Tibial artery (tissue), 4 donors: ENCODE results near the gene SCN11A.
"Not testable (repeated sequence)": the region's sequence is repeated elsewhere in the genome, so short reads cannot be mapped to it uniquely, and the experiment has no call there.

Experiments used
- DNase-seq, 2 donors: peaks; one replicate each; pipeline ENCODE4 v3.0.0-alpha.2; 2019
- H3K27ac ChIP-seq, 2 donors: fragments of 200-600 bp; sonication (generic) in 1 of 2; 1 replicate in 1 of 2; 2 replicates in 1 of 2; pipeline ENCODE4 v1.5.1; 2018 to 2019; ENCODE audit warnings: mild to moderate bottlenecking in 1 of 2
- H3K27me3 ChIP-seq, 2 donors: fragments of 200-600 bp; sonication (generic) in 1 of 2; one replicate each; pipeline versions ENCODE4 v1.5.1 to v1.6.0; 2016 to 2019
- H3K36me3 ChIP-seq, 3 donors: fragments of 200-600 bp; sonication (generic) in 2 of 3; one replicate each; pipeline ENCODE4 v1.5.1; 2016 to 2019; ENCODE audit warnings: mild to moderate bottlenecking in 2 of 3
- H3K4me1 ChIP-seq, 4 donors: fragments of 200-600 bp; sonication (generic) in 2 of 4; 1 replicate in 3 of 4; 2 replicates in 1 of 4; pipeline ENCODE4 v1.5.1; 2016 to 2019
- H3K4me3 ChIP-seq, 2 donors: fragments of 200-600 bp; sonication (generic) in 1 of 2; 1 replicate in 1 of 2; 2 replicates in 1 of 2; pipeline ENCODE4 v1.5.1; 2018 to 2019; ENCODE audit warnings: mild to moderate bottlenecking in 2 of 2
- H3K9me3 ChIP-seq, 3 donors: fragments of 200-600 bp; sonication (generic) in 1 of 3; one replicate each; pipeline ENCODE4 v1.5.1; 2016 to 2019
- CTCF ChIP-seq, 2 experiments: fragments of 200-600 bp in 1 of 2; fragments of 450-650 bp in 1 of 2; IDR thresholded peaks; one replicate each; pipeline ENCODE4 v1.5.1; 2017 to 2019; ENCODE audit warnings: antibody characterized with exemption in 2 of 2, mild to moderate bottlenecking in 1 of 2, moderate library complexity in 1 of 2
- intact Hi-C: fragments of 100-400 bp; cut with DNase I; formaldehyde crosslinking; loops from one replicate; pipeline ENCODE4 v1.15.0; 2023; ENCODE audit warnings: low total_unique reads

The SCN11A gene

GRCh38 chr3:39064646-39065045 lies 12.9 kb upstream of the SCN11A start:
- Histone ChIP-seq H3K9me3 (no peaks in the 10 kb centered on the region), H3K36me3 (peaks cover 25 to 39% (median 37%) of the 10 kb centered on the region in 3 donors), H3K27ac (no peak overlapping the region), H3K4me3 (no peak overlapping the region), H3K27me3 (no peaks in the 10 kb centered on the region), H3K4me1 (peaks cover 0 to 14% (median 1%) of the 10 kb centered on the region in 4 donors)
- DNase-seq = no peak
- intact Hi-C loops = no loop called here
- no peak for TF ChIP-seq CTCF (IDR thresholded peaks at IDR 0.05)

GRCh38 chr3:39063143-39063542 lies 11.4 kb upstream of the SCN11A start:
- Histone ChIP-seq H3K9me3 (no peaks in the 10 kb centered on the region), H3K4me1 (peaks cover 0 to 21% (median 1%) of the 10 kb centered on the region in 4 donors), H3K36me3 (peaks cover 18 to 26% (median 23%) of the 10 kb centered on the region in 3 donors), H3K4me3 (no peak overlapping the region), H3K27ac (no peak overlapping the region), H3K27me3 (no peaks in the 10 kb centered on the region)
- no peak for DNase-seq
- intact Hi-C loops = no loop called here
- no peak for TF ChIP-seq CTCF (IDR thresholded peaks at IDR 0.05)

- Histone ChIP-seq H3K4me1 (peaks cover 0 to 22% (median 1%) of the 10 kb centered on the region in 4 donors), H3K4me3 (no peak overlapping the region), H3K27me3 (no peaks in the 10 kb centered on the region), H3K9me3 (no peaks in the 10 kb centered on the region), H3K27ac (no peak overlapping the region), H3K36me3 (peaks cover 8 to 16% (median 13%) of the 10 kb centered on the region in 3 donors)
- no peak for DNase-seq
- intact Hi-C loops = no loop called here
- TF ChIP-seq CTCF (IDR thresholded peaks at IDR 0.05) = no peak
These were observed 10.4 kb upstream of the SCN11A start for GRCh38 chr3:39062180-39062579.

- intact Hi-C loops, H3K4me3 ChIP-seq: not testable (repeated sequence)
These were observed 9.5 kb upstream of the SCN11A start for GRCh38 chr3:39061228-39061627.

DNA sequence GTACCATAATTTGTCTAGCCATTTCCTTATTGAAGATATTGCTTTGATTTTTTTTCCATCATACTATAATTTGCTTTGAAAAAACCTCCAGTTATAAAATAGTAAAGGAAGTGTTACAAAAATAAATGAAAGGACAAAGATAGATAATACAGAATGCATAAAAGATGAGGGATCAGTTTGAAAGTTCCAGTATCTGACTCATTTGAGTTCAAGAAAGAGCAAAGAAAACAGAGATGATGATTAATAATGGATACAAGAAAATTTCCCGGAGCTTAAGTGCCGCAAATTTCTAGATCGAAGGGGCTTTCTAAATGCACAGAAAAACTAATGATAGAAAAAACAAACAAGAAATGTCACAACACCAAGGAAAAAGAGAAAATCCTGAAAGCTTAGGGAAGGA lies 4.4 kb upstream of the SCN11A start:
- H3K27ac ChIP-seq = no peak overlapping the region
- no peaks in the 10 kb centered on the region for H3K9me3 ChIP-seq
- TF ChIP-seq CTCF (IDR thresholded peaks at IDR 0.05) = no peak
- no peaks in the 10 kb centered on the region for H3K36me3 ChIP-seq
- intact Hi-C loops = no loop called here
- no peak for DNase-seq
- no peak overlapping the region for H3K4me3 ChIP-seq
- H3K4me1 ChIP-seq = peaks cover 0 to 27% (median 20%) of the 10 kb centered on the region in 4 donors
- no peaks in the 10 kb centered on the region for H3K27me3 ChIP-seq

More at GRCh38 chr3:39061228-39061627, 9.5 kb upstream of the SCN11A start:
- H3K27me3 ChIP-seq, H3K36me3 ChIP-seq, H3K27ac ChIP-seq, H3K9me3 ChIP-seq, DNase-seq: not testable (repeated sequence)
- H3K4me1 ChIP-seq = peaks cover 0 to 22% (median 4%) of the 10 kb centered on the region in 4 donors

DNA sequence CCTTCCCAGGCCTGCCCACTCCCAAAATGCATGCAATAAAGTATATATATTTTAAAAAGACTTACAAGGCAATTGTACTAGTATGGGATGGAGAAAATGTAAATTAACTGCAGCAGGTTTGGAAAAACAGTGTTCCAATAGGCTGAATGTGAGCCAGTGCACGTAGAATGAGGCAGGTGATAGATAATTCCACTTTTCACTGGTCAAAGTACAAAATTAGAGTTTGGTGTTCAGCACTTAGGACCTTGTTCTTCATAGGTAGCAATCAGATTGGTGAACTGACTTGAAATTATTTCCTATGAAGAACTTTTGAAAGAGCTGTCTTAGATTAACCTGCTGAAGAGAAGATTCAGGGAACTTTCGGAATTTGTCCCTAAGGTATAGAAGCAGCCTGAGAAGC lies 2.0 kb upstream of the SCN11A start:
- no peaks in the 10 kb centered on the region for H3K36me3 ChIP-seq
- peaks cover 0 to 27% (median 20%) of the 10 kb centered on the region in 4 donors for H3K4me1 ChIP-seq
- no peak overlapping the region for H3K4me3 ChIP-seq
- TF ChIP-seq CTCF (IDR thresholded peaks at IDR 0.05) = no peak
- intact Hi-C loops = no loop called here
- no peak for DNase-seq
- no peak overlapping the region for H3K27ac ChIP-seq
- no peaks in the 10 kb centered on the region for H3K9me3 ChIP-seq
- H3K27me3 ChIP-seq = no peaks in the 10 kb centered on the region
